Measurements from ENCODE around the gene ESYT2.

Gene ESYT2

GRCh38 chr7:158767707-158768106, 61.6 kb downstream of the ESYT2 start:
- DNase-seq (ENCODE audit: low read depth) = no peak

DNA sequence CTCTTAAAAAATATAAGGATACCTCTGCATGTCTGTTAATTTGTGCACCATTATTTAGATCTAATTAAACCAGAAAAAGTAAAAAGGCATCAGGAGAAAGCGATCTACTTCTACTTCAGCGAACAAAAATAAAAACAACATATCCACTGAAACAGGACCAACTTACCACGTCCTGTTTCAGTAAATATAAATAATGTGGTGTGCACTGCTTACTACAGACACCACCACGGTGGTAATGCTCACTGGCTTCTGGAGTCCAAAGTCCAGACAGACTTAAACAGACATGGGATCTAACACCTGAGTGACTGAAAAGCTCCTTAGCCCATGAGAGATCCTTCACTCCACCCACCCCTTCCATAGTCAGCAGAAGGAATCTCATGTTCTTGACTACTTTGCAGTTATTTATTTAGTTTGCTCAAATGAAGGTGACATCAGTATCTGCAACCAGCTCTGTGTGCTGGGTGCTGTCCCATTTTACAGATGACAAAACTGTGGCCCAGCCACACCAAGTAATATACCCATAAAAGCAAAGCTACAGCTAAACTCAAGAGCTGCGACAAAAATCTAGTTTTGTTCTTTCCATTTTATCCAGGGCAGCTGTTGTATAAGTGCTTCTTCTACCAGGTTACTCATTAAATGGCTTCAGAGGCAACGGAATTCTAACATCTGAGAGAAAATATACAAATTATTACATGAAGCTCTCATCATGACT, 62.6 kb downstream of the ESYT2 start:
- DNase-seq (ENCODE audit: low read depth) = no peak

DNA sequence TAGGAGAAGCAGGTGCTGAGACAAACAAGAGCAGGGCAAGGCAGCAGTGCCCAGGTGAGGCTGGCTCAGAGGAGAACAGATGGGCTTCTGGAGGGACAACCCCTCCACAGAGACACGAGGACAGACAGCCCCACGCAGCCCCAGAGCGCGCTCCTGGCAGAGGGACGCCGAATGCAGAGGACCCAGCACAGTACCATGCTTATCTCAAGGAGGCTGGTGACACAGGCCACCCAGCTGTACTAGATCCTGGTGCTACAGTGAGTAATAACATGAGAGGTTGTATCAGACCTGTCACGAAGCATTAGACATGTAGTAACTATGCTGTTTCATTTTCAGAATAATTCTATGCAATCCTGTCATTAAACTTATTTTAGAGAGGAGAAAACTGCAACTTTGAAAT, 64.3 kb downstream of the ESYT2 start:
- no peak for DNase-seq (ENCODE audit: low read depth)

- no peak for DNase-seq (ENCODE audit: low read depth)
These were observed 65.8 kb downstream of the ESYT2 start for GRCh38 chr7:158763454-158764033.

- no peak for DNase-seq (ENCODE audit: low read depth)
These were observed 67.4 kb downstream of the ESYT2 start for GRCh38 chr7:158761945-158762344.

DNA sequence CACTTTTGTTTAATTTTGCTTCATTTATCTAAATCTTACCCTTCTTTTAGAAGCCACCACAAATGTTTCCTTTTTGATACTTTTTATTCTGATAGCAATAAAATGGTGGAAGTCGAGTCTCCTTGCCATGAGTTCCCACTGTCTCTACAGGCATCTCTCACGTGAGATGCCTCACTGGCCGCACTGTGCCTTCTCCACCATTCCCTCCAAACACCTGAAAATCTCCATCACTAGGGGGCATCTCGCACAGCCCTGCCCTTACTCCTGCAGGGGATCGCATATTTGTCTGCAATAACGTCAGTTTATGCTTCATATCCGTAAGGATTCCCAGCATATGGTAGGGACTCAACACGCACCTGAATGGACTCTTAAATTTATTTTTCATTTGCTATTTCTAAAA, 68.4 kb downstream of the ESYT2 start:
- DNase-seq (ENCODE audit: low read depth) = no peak

- no peak for DNase-seq (ENCODE audit: low read depth)
These were observed 68.9 kb downstream of the ESYT2 start for GRCh38 chr7:158760445-158760764.

- no peak for DNase-seq (ENCODE audit: low read depth)
These were observed 69.4 kb downstream of the ESYT2 start for GRCh38 chr7:158759749-158760444.

DNA sequence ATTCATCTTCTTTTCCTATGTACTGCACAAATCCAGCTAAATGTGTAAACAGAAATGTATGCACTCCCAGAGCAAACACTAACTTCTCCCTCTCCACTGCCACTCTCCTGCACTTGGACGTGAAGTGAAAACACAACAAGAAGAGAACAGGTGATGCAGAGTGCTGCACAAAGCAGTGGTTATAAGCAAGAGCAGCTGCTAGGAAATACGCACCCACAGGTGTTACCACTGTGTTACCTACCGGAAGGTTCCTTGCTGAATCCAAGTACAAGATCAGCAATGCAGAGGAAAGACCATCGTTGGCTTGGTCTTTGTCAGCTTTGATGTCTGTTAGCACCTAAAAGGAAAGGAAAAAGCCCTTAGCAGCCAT, 70.1 kb downstream of the ESYT2 start:
- no peak for DNase-seq (ENCODE audit: low read depth)

DNA sequence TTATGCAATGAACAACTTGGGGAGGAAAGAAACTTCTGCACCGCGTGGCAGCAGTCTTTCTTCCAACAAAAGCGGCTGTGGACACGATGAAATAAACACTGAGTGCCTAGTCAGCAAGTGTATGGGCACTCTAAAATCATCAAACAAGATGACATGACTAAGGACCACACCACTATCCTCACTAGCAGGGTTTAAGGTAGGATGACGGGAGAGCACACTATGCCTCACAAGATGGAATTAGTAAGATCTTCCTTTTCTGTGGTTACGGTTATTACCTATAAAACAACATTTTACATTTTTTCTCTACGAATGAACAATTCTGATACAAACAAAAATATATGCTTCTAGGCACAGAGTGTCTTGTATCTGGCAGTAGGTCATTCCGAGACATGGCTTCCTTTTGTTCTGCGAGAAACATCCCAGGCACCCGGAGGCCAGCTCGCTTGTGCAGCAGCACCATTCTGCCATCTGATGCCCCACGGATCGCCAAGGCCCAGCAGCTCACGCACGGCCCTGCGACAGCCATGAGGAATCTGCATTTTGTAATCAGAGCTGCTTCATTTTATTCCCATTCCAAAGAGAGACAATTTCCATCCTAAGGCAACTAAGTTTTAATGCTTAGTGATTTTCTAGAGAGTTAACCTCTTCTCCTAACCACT, 70.6 kb downstream of the ESYT2 start:
- DNase-seq (ENCODE audit: low read depth) = no peak

DNA sequence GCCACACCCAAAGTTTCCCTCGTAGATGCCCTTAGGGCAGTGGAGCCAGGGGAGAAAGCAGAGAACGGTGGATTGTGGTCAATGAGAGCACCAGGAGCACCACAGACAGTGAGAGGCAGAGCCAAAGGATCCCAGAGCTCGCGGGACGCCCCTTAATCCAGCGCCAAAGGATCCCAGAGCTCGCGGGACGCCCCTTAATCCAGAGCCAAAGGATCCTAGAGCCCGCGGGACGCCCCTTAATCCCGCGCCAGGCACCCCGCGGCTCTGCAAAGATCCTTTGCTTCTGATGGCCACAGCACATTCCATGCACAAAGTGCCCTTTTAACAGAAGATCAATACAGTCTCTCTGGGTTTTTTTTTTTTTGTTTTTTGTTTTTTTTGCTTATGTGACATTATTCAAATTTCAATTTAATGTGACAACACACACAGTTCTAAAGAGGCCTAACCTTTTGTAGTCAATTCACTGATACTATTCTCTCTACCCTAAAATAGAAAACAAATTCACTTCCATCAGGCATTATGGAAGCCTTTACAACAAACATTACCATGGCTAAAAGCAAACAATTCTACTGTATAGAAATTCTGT, 71.8 kb downstream of the ESYT2 start:
- DNase-seq (ENCODE audit: low read depth) = no peak

DNA sequence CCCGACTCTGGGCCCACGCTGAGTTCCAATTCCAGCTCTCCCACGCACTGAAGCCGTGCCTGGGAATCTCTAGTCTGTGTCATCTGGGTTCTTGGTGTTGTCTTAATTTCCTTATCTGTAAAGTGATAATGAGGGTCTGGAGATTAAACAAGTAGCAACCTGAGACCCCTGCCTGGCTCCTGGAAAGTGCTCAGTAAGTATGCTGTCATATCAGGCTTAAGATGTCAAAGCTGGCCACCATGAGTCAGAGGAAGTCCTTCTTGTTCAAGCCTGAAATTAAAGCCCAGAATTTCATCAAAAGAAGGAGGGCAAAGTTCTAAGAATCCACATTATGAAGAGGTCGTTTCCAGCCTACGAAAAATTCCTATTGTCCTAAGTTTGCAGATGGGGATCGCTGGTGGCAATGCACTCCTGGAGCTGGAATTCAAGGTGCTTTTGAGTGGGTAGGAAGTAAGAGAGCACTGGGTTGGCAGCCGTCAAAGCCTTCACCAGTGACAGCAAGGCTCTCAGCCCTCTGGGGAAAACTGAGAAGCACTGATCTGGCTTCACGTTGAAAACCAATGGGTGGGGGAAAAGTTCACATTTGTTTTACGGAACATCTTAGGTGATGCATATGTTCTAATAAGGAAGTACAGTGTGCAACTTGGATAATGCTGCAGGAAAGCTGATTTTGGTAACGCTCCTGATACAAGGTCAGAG, 74.4 kb downstream of the ESYT2 start:
- no peak for DNase-seq (ENCODE audit: low read depth)

- DNase-seq (ENCODE audit: low read depth) = no peak
These were observed 75.4 kb downstream of the ESYT2 start for GRCh38 chr7:158753900-158754299.

DNA sequence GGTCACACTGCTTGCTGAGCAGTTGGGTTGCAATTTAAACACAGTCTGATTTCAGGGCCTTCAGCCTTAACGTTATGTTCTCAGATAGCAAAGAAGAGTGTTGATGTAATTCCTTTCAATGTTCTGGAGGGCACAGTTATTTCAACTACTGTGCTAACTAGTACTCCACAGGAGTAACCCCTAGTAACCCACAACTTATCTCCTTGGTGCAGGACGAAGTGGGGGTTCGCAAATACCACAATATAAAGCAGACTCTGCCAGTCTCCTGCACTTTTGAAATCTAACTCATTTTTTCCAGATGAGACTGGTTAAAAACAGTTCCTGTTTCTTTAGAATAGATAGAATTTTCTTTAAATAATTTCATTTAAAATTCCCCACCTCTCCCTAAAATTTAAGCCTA, 77.6 kb downstream of the ESYT2 start:
- no peak for DNase-seq (ENCODE audit: low read depth)

DNA sequence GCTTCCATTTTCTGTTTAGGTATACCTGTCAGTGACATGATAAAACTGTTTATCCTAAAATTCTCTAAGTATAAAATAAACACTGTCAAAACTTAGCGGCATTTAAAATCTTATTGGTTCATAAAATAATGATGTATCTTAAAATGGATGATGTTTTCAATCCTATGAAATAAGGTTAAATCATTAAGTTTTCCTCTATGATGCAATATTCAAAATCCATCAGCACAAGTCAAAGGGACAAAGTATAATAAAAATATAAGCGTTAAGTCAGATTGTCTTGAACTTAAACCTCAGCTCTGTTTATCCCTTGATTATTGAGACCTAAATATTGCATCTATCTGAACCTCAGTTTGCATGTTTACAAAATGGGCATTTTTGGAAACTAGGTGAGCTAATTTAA, 78.1 kb downstream of the ESYT2 start:
- DNase-seq (ENCODE audit: low read depth) = no peak

GRCh38 chr7:158750702-158751101, 78.6 kb downstream of the ESYT2 start:
- DNase-seq (ENCODE audit: low read depth) = no peak

DNA sequence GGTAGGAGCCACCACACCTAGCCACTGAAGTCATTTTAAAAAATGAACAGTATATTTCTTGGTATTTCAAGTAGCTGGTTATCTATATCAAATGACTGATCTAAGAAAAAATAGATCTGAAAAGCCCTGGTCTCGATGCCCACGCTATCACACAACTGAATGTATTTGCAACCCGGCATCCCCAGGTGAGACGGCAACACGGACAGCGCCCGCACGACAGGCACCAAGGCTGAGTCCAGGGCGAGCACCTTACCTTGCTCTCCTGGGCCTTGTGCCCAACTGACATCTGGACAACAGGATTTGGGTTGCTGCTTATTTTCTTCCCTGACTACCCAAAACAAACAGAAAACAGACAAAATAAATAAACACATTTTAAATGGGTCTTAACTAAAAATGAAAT, 79.9 kb downstream of the ESYT2 start:
- no peak for DNase-seq (ENCODE audit: low read depth)

DNA sequence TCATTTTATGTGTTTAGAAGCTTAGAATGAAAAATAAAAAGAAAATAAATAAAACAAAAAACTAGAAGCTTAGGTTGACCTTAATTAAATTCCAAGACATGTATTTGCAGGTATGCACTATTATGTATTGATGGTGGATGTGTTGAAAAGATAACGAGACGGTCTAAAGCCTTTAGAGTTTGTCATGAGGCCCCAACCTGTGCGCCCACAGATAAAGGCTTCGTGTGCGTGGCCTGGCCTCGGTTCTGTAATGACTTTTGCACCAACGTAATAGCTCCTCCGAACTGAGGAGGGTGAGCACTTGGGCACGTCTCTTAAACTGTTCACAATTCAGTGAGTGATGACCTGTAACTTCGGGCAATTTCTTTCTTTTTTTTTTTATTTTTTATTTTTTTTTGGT, 81.0 kb downstream of the ESYT2 start:
- DNase-seq (ENCODE audit: low read depth) = no peak

GRCh38 chr7:158747408-158747807, 81.9 kb downstream of the ESYT2 start:
- DNase-seq (ENCODE audit: low read depth) = no peak

DNA sequence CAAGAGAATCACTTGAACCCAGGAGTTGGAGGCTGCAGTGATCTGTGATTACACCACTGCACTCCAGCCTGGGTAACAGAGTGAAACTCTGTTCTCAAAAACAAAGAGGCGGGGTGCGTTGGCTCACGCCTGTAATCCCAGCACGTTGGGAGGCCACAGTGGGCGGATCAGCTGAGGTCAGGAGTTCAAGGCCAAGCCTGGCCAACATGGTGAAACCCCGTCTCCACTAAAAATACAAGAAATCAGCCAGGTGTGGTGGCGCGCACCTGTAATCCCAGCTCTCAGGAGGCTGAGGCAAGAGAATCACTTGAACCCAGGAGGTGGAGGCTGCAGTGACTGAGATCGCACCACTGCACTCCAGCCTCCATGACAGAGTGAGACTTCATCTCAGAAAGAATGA, 82.4 kb downstream of the ESYT2 start:
- DNase-seq (ENCODE audit: low read depth) = no peak

DNA sequence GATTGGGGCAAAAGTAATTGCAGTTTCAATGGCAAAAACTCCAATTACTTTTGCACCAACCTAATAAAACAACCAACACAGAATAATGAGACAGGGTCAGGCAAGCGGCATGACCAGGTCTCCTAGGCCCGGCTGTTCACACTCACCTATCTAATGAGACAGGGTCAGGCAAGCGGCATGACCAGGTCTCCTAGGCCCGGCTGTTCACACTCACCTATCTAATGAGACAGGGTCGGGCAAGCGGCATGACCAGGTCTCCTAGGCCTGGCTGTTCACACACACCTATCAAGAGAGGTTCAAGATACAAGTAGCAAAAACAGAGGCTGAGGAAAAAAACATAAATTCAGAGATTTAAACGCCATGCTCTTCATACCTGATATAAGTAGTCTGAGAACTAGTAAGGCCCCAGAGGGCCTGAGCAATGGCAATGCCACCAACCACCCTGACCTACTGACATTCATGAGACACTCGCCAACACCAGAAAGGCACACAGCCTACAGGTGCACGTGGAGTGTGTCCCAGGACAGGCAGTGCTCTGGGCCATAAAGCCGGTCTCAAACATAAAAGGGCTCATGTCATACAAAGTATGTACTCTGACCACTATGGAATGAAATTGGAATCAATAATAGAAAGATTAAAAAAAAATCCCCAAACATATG, 84.1 kb downstream of the ESYT2 start:
- no peak for DNase-seq (ENCODE audit: low read depth)

DNA sequence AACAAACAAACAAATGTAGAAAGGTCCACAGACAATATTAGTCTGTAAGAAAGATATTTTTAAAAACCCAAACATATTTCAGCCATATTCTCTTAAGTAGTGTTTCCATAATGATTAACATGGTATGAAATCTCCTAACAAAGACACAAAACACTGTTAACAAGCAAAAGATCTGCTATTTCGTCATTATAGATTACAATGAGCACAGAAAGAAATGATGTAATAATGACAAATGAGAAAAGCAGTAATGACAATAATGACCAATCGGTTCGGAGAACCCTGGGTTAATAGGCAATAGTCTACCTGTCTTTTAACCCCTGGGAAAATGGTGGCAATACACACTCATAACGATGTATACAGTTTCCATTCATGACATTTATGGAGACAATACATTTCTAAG, 85.2 kb downstream of the ESYT2 start:
- no peak for DNase-seq (ENCODE audit: low read depth)

All from T follicular helper cell (primary cell).